Measurements from ENCODE around the gene OSBPL6.
"Not testable (repeated sequence)": the region's sequence is repeated elsewhere in the genome, so short reads cannot be mapped to it uniquely, and the experiment has no call there.

OSBPL6 gene

DNA sequence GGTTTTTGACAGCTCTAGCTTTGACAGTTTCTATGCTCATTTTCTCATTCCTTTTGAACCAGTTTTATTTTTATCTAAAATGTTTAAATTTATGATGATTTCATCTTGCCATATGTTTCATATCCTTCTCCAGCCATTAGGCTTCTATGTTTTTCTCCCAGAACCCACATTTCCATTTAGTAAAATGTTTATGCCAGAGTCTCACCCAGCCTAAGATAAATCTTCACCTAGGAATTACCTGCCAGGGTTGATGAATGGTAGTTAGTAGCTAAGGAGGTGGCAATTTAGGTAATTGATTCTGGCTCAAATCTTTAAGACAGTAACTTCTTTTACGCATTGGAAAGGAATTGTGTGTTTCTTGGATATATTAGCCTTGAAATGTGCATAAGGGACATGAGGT is 173.0 kb downstream of the OSBPL6 start:
- no peak for DNase-seq

DNA sequence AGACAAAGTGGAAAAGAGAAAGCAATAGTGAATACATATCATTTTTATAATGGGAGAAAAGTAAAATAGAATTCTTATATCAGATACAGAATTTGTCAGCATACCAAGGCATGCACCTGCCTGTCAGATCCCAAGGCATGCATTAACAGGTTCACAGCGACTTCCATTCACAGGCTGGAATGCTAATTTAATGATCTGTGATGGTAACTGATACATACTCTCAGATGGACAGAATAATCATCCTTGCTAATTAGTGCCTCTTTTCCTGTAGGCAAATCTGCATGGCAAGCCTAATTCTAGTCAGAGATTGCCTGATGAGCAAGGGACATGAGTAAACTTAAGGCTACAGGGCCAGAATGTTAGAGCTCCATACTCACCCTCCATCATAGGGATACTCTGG is 180.6 kb downstream of the OSBPL6 start:
- no peak for DNase-seq

DNA sequence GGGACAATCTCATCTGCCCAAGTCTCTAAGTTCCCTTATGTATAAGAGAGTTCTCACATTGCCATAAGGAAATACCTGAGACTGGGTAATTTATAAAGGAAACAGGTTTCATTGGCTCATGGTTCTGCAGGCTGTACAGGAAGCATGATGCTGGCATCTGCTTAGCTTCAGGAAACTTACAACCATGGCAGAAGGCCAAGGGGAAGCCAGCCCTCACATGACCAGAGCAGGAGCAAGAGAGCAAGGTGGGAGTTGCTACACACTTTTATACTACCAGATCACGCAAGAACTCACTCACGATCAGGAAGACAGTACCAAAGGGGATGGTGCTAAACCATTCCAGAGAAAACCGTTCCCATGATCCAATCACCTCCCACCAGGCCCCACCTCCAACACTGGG is 182.7 kb downstream of the OSBPL6 start:
- DNase-seq: no peak

DNA sequence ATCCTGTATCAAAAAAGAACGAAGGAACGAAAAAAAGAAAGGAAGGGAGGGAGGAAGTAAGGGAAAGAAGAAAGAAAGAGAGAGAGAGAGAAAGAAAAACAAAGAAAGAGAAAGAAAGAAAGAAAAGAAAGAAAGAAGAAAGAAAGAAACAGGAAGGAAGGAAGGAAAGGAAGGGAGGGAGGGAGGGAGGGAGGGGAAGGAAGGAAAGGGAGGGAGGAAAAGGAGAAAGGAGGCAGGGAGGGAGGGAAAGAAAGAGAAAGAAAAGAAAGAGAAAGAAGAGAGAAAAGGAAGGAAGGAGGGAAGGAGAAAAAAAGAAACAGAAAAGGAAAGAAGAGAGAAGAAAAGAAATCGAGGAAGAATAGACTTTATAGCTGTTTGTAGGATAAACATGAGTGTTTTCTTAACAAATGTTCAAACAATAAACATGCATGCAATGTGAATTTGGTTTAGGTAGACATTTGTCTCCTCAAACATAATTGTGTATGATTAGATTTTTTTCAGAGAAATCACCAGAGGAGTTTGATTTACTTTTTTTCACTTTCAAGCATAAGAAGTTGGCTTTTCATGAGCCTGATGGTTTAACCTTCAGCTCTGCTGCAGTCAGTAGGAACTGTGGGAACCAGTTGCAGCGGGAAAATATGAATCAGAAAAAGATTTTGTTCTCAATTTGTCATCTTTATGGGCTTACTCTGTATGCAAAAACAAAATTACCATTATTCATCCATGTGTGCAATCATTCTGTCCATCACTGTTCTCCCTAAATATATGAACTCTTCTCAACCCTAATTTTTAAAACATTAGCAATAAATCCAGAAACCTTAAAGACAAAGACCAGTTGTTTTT is 185.1 kb downstream of the OSBPL6 start:
- no peak for DNase-seq

DNA sequence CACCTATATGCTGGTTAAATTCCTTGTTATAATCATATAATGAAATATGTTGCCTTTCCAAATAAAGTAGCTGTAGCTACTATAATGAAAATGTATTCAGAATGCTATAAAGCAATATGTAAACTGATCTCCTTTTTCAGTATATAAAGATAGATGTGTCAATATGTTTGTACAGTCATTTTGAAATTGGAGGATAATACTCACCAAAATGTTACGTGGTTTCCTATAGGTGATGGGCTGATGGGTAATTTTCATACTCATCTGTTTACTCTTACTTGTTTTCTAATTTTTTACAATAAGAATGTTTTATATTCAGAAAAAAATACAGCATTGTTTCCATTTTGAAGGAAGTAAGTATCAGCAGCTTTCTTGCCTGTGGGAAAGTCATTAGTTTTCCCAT is 186.5 kb downstream of the OSBPL6 start:
- peak; percentile 49 for DNase-seq

DNA sequence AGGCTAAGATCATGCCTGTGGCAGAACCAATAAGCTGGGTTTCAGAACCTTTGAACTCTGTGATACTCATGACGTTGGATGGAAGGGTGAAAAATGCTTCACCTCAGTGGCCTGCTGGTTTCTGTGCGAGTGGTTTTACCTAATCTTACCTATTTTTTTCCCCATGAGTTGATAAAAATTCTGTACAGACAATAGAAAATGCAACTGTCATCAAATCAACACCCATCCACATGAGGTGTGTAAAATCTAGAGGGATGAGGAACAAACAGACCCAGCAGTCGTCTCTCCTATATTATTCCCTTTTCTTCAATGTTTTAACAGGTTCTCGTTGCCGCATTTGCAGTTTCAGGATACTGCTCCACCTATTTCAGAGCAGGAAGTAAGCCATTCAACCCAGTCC is 189.4 kb downstream of the OSBPL6 start:
- no peak for DNase-seq

DNA sequence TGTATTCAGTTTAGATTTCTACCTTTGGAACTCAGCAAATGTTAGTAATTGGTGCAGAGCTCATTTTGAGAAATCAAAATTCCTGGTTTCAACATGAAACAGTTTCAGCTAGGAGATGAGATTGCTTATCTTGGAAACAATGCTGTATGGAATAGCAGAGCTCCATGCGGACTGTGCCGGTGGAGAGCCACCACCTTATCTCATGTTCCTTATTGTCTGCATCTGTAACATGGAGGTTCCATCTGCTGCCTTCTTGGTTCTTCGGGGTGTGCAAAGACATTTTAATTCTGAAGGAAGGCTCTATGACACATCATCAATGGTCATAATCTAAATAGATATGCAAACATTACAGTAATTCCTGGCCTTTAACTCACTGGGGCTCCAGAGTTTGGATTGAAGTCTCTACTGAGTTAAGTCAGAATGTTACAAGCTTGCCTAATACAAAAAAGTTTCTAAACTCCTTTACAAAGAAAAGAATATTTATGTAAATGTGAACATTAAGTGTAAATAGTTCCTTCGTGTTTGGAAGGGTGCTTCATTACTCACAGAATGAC is 191.4 kb downstream of the OSBPL6 start:
- DNase-seq: no peak

DNA sequence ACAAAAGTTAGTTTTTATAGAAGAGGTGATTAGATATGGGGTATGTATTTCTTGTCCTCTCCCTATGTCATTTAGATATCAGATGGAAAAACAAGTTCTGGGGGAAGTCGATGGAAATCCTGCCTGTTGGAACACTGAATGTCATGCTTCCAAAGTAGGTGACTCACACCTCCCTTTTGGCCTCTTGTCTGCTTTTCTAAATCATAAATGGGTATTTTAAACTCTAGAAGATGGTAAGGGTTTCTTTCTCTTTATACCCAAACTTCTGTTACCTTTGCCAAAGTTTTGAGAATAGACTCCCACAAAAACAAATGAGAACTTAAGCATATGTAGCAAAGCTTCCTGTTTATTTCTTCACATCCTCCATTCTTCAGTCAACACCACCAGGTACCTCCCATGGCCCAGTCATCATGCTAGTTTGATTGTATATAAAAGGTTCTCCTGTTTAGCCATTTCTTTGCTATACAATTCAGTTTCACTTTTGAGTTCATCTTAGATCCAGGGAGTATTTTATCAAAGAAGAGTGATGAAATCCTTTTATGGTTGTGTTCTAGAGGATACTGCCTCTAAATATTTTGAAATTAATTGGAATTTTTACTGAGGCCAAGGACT is 192.8 kb downstream of the OSBPL6 start:
- peak; percentile 21 for DNase-seq

DNA sequence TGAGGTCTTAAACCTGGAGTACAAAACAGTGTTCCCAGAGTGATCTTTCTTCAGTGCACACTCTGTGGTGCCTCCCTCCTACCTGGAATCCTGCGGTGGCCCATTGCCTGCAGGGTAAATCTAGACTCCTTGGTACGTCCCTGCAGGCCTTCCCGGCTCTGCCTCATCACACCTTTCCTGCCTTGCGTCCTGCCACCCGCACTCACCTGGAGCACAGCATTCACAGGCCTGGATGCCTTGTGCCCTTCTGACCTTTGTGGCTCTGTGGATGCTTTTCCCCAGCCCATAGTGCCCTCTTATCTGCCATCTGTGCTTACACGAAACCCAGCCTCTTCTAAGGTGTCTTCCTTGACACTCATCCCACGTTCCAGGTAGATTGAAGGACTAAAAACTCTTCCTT is 194.0 kb downstream of the OSBPL6 start:
- DNase-seq: no peak

DNA sequence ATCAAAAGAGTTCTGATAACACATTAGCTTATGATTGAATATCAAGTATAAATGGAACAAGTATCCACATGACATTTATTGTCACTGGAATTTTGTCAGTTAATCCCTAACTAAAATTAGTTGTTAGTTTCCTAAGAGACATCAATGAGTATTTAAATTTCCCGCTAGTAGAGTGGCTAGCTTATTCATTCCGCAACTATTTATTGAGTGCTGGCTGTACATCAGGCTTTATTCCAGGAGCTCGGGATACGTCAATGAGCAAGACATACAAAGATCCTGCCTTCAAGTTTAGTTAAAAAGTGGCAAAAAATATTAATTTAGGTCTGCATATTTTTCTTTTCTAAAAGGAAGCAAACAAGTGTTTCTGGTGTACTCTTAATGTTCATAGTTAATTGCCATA is 197.4 kb downstream of the OSBPL6 start:
- DNase-seq: no peak

DNA sequence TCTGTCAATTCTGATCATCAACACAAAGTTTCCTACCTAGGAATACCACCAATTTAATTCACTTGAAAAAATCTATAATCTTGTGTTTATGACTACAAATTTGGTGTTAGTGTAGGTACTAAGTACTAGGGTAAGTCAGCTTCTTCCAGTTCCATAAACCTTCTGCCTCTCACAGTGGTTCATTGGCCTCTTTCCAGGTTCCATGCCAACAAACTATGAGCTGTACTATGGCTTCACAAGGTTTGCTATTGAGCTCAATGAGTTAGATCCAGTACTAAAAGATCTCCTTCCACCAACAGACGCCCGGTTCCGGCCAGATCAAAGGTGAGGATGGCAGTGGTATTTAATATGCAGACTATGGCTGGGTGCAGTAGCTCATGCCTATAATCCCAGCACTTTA is 197.9 kb downstream of the OSBPL6 start:
- DNase-seq: no peak

DNA sequence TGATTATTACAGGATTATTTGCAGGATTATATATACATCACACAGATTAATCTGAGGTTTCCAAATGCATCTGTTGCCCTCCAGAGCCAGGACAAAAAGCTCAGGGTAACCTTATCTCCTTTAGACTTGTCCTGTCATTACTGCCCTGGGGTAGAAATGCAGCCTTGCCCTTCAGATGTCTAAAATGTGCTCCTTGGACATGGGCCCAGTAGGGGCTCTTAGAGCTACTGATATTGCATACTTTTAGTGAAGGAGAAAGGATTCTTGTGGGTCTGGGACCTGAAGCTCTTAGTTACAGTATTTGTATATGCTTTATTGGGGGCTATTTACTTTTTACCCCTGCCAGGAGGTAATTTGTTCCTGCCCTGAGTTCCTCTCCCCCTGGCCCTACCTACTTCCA is 200.5 kb downstream of the OSBPL6 start:
- DNase-seq: no peak

DNA sequence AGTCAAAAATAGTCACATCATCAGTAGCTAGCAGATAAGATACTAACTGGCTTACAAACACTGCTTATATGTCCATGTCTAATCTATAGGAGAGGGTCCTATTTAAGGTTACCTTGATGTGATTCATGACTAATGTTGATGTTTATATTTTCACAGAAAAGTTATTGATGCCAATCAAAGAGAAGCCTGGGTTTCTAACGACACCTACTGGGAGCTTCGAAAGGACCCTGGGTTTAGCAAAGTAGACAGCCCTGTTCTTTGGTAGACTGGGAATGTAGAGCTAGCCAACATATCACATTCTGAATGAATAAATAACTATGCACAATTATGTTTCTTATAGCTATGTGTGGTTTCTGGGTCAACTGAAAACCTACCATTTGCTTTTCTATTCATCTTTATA is 201.0 kb downstream of the OSBPL6 start:
- DNase-seq: no peak

DNA sequence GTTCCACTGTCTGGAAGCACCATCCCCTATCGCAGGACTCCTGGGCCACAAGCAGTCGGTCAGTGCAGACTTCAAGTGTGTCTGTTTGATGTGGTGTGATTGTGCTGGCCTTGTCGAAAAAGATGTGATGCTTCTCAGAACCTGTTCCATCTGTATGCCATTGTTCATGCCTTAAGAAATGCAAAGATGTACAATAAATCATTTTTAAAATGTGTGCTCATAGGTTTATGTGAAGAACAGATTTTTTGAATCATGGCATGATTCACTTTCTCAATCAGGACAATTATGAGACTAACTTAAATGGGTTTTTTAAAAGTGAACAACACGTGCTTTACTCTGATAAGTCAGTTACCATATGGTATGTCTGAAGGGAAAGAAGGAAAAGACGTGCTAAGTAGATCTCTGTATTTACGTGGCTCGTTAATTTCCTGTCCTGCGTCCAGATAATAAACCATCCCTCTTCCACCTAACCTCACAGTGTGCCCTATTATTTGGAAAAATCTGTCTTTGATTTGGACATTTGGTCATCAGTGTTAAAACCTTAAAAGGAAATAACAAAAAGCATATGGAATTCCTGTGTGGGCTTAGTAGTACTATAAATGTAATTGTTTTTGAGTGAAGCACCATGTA is 201.7 kb downstream of the OSBPL6 start:
- DNase-seq: no peak

DNA sequence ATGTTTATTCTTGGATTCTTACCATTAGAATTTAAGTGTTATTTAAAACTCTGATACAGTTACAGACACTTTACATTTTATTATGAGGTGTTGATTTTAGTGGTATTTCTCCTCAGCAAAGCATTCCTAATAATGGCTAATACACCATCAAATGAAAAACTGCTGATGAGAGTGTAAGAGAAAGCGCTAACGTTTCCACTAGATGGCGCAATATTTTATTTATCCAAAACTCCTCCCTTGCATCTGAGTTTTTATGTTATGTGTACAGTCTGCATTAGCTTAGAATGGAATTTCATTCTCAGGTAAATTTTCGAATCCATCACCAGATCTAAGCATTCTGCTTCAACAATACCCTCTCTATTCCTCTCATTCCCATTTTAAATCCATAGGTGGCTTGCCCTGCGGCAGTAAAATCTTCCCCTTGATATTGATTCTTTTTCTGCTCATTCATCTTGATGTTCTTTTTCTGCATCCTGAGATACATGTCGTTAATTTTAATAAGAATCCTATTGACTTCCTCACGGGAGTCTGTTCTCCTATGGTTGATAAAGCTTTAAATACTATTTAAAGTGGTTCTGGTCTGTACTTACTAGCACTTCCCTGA is 202.8 kb downstream of the OSBPL6 start:
- peak; percentile 66 for DNase-seq

DNA sequence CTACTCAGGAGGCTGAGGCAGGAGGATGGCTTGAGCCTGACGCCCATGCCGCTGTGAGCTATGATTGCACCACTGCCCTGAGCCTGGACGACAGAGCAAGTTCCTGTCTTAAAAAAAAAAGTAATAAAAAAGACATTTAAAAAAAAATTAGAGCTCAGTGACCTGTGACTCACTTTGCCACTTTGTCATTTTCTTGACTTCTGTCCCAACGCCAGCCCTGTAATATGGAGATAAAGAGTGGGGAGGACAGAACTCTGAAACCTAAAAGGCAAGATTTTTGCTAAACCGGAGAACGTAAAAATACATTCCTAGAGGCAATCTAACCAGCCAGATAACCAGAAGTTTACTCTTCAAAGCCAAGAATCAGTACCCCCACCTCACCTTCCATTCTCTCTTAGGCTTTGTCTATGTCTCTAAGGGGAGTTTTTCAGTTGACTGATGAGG is 207.7 kb downstream of the OSBPL6 start:
- DNase-seq: no peak

DNA sequence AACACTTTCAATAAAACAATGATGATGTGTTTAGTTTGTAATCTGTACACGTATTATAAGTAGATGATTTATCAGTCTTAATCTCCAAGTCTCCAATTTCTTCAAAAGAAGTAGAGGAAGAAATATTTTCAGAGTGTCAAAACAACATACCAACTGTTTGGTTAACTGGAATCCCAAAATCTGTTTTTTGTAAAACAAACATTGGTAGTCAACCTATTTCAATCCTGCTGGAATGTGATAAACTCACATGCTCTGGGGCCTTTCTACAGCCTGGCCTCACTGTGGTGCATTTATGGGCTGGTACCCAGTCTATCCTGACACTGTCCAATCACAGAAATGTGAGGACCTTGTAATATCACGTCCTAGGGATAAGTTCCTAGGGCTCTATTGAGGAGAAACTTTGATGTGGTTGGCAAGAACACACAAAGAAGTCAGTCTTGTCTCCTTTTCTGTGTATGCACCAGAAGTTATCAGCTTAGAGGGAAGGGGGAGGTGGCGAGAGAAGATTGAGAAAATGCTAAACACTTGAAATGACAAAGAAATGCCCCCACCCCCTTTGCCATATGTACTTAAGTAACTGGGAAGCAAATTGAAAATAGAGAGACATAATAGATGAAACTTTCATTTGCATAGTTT is 209.5 kb downstream of the OSBPL6 start:
- DNase-seq: peak; percentile 82

DNA sequence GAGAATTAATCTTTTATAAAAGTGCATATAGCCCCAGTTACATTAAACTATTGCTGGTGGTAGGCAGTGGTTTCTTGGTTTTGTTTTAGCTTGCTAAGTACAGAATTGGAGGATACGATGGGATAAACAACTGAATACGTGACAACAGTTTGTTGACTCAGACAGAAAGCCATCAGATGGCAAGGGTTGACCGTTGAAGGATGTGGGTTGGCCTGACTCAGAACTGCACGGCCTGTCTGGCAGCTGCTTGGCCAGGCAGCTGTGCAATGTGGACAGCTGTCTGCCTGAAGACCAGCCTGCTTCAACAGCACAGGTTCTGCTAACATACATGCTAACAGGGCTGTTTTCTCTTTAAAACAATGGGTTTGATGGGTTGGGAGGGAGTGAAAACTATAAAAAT is 210.1 kb downstream of the OSBPL6 start:
- peak; percentile 94 for DNase-seq

DNA sequence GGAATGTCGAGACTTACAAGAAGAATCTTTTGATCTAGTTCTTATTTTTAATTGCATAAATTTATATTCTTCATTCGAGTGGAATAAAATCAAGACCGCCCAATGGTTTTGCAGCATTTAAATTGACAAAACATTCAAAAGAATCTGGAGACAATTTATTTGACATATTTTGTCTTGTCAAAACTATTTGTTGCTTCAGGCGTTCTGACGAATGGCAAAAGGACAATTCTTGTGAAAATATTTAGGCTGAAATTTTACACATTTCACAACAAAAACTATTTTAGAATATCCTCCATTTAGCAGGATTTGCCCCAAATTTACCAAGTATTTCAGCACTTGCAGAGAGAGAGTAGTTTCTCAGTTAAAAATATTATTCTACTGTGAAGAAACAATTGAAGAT is 214.9 kb downstream of the OSBPL6 start:
- DNase-seq: no peak

DNA sequence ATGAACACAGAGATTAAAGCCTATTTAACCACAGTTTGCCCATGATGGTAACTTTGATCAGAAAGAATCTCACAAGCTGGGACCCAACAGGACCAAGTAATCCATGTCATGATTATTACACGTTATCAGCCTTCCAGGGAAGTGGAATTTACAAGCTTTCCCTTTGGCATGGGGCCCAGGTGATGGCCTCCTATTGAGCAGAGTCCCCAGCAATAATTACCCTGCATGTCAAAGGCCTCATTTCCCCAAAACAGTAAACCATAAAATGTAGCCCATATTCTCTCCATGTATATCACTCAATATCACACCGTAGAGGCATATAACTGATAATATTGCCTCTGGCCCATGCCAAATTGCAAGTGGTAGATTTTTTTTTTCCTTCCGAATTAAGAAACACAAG is 217.7 kb downstream of the OSBPL6 start:
- no peak for DNase-seq

DNA sequence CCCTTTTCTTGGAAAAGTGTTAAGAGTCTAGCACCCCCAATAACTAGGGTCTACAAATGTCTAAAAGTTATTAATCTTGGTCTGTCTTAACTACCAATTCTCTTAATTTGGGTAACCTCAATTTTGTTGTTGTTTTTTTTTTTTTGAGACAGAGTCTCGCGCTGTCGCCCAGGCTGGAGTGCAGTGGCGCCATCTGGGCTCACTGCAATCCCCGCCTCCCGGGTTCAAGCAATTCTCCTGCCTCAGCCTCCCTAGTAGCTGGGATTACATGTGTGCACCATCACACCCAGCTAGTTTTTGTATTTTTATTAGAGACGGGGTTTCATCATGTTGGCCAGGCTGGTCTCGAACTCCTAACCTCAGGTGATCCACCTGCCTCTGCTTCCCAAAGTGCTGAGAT is 218.1 kb downstream of the OSBPL6 start:
- DNase-seq: not testable (repeated sequence)

DNA sequence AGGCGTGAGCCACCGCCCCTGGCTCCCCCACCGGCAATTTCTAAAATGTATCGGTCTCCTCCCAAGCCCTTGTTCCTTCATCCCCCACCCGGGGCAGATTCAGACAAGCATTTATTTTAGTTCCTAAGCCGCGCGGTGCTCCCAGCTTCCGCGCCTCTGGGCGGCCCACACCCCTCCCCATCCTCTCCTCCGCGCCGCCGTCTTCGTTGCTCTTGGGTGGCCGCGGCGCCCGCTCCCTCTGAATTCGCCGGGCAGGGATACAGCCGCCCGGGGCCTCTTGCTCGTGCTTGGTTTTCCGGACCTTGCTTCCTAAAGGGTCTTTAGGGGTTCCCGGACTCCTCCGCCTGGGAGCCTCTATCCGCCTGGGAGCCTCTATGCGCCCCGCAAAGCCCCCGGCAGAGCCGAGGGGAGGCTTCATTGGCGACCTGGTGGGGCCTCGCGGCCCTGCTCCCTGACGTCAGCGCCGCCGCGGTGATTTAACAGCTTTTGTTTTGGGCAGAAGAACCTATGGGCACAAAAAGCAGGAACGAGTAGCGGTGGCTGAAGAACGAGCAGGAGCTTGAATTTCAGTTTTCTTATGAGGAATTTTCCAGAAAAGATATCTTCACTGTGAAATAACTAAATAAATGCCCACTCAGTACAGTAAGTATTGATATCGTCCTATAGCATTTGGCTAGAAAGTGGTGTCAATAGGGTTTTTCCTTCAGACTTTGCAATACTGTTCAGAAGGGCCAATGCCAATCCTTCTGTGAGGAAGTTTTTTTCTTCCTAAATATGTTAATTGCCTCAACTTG is 219.4 kb downstream of the OSBPL6 start:
- DNase-seq: peak; percentile 89
